H1 (cell line): Measurements from ENCODE around the gene MKLN1. TPM values are rescaled to one million over a fixed set of nuclear protein-coding genes. Genes with fewer than 3 reads are reported as not detected.

Source experiments
- RAD21 ChIP-seq, 2 experiments: IDR thresholded peaks in 1 of 2; conservative IDR thresholded peaks in 1 of 2; 2 replicates each; pipeline ENCODE4 v1.6.1; 2011; ENCODE audit warnings: low read depth in 2 of 2, low read length in 2 of 2, improper control_type of control experiment in 1 of 2, inconsistent platforms in 1 of 2, mild to moderate bottlenecking in 1 of 2, moderate library complexity in 1 of 2
- polyA plus RNA-seq, 7 experiments: library from polyadenylated mRNA; depleted of rRNA in 3 of 7; stranded (reverse) in 5 of 7; unstranded in 2 of 7; fragments of >200 nt in 5 of 7; fragments of 200-250 nt in 2 of 7; gene quantifications; 1 replicate in 5 of 7; 2 replicates in 1 of 7; 4 replicates in 1 of 7; pipeline versions ENCODE4 v1.2.1 to v1.2.3, GENCODE V29; 2011 to 2013; ENCODE audit warnings: missing spikeins in 2 of 7, mixed read lengths in 2 of 7
- total RNA-seq: library from RNA; stranded (reverse); fragmentation: NEBNext Ultra II Directional; extraction: Animal tissue kit (Norgen Biotek cat#: 25700); gene quantifications from 2 replicates; pipeline ENCODE4 v1.2.1, GENCODE V29; 2021

Gene MKLN1
- total and polyA plus RNA-seq, 2 of the 8 experiments (the other 6 are each of a cell fraction or from before 2014, with no cell fraction given) = 22.3 to 50.9 TPM

DNA sequence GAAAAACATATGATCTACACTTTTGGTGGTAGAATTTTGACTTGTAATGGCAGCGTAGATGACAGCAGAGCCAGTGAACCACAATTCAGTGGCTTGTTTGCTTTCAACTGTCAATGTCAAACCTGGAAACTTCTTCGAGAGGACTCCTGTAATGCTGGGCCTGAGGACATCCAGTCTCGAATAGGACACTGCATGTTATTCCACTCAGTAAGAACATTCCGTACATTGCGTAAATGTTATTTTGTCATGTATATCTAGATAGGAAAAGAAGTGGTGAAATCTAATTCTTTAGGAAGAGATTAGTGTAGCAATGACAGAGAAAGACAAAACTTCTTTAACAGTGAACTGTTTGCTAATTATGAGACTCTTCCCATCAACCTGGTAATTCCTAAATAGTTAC, 115.8 kb downstream of the MKLN1 start (continued):
- no peak for TF ChIP-seq RAD21 (IDR thresholded peaks at IDR 0.05 in 1 of 2, conservative IDR thresholded peaks at IDR 0.05 in 1 of 2; ENCODE audit: low read depth in 2 of 2, low read length in 2 of 2)
